ENCODE results near the gene INSYN2A.

- TF ChIP-seq EZH2phosphoT487 (IDR thresholded peaks at IDR 0.05; ENCODE audit: insufficient read depth, low read depth) (no peak), EZH2 (IDR thresholded peaks at IDR 0.05; ENCODE audit: insufficient read depth, poor library complexity, severe bottlenecking) (no peak)
Measured at GRCh38 chr10:127227663-127228062, 31.3 kb upstream of the INSYN2A start.
